ENCODE results near the gene PHF20.
"Not testable (repeated sequence)": the region's sequence is repeated elsewhere in the genome, so short reads cannot be mapped to it uniquely, and the experiment has no call there.

The PHF20 gene

GRCh38 chr20:35776513-35777101 is 4.8 kb downstream of the PHF20 start:
- DNase-seq (ENCODE audit: low spot score) = no peak

DNA sequence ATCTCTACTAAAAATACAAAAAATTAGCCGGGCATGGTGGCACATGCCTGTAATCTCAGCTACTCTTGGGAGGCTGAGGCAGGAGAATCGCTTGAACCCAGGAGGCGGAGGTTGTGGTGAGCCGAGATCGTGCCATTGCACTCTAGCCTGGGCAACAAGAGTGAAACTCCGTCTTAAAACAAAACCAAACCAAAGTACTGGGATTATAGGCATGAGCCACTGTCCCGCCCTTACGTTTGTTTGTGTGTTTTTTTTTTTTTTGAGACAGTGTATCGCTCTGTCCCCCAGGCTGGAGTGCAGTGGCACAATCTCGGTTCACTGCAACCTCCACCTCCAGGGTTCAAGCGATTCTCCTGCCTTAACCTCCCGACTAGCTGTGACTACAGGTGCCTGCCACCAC is 12.0 kb downstream of the PHF20 start:
- not testable (repeated sequence) for DNase-seq (ENCODE audit: low spot score)

GRCh38 chr20:35785541-35785940 is 13.7 kb downstream of the PHF20 start:
- not testable (repeated sequence) for DNase-seq (ENCODE audit: low spot score)

- no peak for DNase-seq (ENCODE audit: low spot score)
Measured at GRCh38 chr20:35788796-35789195, 17.0 kb downstream of the PHF20 start.

DNA sequence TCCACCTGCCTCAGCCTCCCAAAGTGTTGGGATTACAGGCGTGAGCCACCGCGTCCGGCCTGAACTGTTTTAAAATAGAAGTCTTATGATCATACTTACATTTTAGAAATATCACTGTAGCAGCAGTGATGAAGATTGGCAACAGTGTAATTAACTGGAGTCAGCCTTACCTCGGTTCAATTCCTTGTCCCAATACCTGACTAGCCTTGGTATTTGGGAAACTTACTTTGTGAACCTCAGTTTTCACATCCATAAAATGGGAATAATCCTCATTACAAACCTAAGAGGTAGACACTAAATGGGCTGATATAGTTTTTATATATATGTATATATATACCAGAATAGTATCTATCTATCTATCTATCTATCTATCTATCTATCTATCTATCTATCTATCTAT is 19.3 kb downstream of the PHF20 start:
- DNase-seq (ENCODE audit: low spot score) = no peak

- DNase-seq (ENCODE audit: low spot score) = no peak
Measured at GRCh38 chr20:35791821-35792220, 20.0 kb downstream of the PHF20 start.

DNA sequence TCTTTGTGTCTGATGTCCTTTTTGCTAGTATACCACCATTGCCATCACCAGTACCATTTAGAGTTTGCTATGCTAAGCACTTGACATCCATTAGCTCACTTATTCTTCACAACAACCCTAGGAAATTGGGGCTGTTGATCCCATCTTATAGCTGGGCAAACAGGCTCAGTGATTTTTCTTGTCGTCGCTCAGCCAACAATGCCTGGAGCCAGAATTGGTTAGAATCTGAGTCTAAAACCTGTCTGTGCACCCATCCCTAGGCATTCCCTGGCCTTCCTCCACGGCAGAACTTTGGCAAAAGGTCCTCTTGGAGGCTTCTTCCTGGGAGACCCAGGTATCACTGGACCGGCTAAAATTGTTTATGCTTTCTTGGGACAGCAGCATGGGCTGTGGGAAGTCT is 20.9 kb downstream of the PHF20 start:
- no peak for DNase-seq (ENCODE audit: low spot score)

DNA sequence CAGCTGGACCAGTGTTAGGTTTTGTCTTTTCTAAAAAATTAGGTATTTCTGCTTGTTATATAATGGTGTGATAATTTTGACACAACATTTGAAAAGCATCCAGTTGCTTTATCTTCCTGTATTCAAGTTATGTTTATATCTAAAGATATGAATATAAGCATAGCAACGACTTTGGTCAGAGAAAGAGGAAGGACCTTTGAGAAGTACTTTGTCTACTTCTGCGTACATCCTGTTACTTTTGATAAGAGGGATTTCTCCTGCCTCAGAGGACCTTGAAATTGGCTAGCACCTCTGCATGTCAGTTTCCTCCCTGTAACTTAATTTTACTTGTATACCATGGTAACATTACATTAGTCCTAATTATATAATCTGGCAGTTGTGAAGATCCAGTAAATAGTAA is 24.8 kb downstream of the PHF20 start:
- peak; percentile 35 for DNase-seq (ENCODE audit: low spot score)

GRCh38 chr20:35801865-35802264 is 30.1 kb downstream of the PHF20 start:
- DNase-seq (ENCODE audit: low spot score) = no peak

DNA sequence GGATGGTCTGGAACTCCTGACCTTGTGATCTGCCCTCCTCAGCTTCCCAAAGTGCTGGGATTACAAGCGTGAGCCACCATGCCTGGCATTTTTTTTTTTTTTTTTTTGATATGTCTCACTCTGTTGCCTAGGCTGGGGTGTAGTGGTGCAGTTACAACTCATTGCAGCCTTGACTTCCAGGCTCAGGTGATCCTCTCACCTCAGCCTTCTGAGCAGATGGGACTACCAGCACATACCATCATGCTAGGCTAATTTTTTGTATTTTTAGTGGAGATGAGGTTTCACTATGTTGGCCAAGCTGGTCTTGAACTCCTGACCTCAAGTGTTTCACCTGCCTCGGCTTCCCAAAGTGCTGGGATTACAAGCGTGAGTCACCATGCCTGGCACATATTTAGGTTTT is 34.3 kb downstream of the PHF20 start:
- DNase-seq (ENCODE audit: low spot score) = no peak

DNA sequence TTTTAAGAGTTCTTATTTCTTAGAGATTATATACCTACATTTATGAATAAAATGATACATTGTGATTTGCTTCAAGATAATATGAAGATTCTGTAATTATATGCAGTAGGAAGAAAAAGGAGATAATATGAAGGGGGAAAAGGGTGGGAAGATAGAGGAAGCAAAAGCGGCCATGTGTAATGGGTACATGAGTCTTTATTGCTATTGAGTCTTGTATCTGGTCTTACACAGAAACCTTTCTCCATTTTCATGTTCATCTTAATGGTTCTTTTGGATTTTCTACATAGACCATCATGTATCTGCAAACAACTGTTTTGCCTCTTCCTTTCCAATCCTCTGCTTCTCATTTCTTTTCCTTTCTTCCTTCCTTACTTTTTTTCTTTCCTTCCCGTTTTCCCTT is 36.1 kb downstream of the PHF20 start:
- no peak for DNase-seq (ENCODE audit: low spot score)

DNA sequence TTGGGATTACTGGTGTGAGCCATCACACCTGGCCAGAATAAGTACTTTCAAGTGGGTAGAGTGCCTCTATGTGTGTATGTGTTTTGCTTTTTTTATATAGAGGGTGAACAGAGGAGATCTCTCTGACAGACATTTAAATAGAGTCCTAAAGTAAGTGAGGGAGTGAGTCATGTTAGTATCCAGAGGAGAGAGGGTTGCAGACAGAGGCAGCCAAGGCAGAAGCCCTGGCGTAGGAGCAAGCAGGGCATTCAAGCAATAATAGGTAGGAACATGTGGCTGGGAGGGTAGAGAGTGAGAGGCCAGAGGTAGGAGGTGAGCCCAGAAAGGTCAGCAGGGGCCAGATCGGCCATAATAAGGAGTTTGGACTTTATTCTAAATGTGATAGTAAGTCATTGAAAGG is 48.9 kb downstream of the PHF20 start:
- DNase-seq (ENCODE audit: low spot score) = no peak

GRCh38 chr20:35821807-35822242 is 50.0 kb downstream of the PHF20 start:
- no peak for DNase-seq (ENCODE audit: low spot score)

- no peak for DNase-seq (ENCODE audit: low spot score)
Measured at GRCh38 chr20:35823147-35823546, 51.3 kb downstream of the PHF20 start.

- DNase-seq (ENCODE audit: low spot score) = no peak
Measured at GRCh38 chr20:35823937-35824336, 52.1 kb downstream of the PHF20 start.

GRCh38 chr20:35826397-35826998 is 54.7 kb downstream of the PHF20 start:
- no peak for DNase-seq (ENCODE audit: low spot score)

DNA sequence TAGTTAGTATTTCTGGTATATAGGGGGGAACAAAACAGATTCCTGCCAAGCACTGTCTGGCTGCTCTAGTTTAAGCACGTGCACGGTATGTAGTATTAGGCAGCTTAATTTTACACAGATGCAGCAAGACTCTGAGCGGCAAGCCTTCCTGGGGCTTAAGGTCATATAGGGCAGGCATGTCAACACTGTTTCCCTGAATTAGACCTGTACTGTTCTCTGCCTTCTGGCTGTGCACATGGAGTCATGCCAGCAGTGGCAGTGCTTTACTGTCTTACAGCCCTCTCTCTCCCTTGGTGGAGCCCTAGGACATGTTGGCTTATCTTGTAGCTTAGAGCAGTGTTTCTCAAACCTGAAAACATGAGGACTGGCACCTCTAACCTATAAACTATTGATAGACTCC is 56.6 kb downstream of the PHF20 start:
- DNase-seq (ENCODE audit: low spot score) = no peak

- no peak for DNase-seq (ENCODE audit: low spot score)
Measured at GRCh38 chr20:35828916-35829315, 57.1 kb downstream of the PHF20 start.

GRCh38 chr20:35830264-35830663 is 58.4 kb downstream of the PHF20 start:
- no peak for DNase-seq (ENCODE audit: low spot score)

DNA sequence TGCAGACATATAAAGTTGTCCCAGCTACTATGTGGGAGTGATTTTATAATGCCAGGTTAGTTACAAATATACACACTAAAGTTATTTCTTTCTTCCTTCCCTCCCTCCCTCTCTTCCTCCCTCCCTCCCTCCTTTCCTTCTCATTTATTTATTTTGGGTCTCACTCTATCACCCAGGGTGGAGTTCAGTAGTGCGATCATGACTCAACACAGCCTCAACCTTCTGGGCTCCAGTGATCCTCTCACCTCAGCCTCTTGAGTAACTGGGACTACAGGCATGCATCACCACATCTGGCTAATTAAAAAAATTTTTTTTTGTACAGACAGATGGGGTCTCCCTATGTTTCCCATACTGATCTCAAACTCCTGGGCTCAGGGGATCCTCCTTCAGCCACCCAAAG is 59.2 kb downstream of the PHF20 start:
- no peak for DNase-seq (ENCODE audit: low spot score)

DNA sequence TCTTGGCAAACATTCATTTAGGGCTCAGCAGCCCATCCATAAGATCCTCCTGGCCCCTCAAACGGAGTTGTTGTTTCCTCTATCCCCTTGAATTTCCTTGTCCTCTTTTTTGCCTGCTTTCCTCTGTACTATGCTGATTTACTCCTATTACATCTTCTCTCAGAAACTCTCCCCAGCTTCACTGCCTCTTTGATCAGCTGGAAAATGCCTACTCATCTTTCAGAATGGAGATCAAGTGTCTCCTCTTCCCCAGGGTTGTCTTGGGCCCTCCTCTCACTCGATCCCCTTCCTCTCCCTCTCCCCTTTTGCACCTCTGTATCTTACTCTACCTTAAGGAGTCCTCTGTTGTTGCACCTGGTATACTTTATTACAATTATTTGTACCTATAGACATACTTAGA is 60.2 kb downstream of the PHF20 start:
- DNase-seq (ENCODE audit: low spot score) = no peak

DNA sequence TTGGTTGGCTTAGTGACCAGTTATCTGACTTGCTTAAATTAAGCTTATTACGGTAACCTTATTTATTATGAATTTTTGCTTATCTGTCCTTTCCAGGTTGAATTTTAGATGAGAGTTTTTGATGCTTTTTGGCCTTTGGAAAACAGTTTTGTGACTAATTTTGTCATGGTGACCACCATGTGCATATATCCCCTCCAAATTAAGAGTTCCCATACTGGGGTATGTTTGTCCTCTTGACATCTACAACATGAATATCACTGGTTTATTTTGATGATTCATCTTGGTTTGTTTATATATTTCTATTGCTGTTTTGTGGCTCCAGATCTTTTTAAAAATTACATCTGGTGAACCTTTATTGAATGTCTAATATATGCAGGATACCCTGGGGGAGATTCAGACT is 61.4 kb downstream of the PHF20 start:
- DNase-seq (ENCODE audit: low spot score) = no peak

GRCh38 chr20:35837577-35838195 is 65.9 kb downstream of the PHF20 start:
- no peak for DNase-seq (ENCODE audit: low spot score)

GRCh38 chr20:35838205-35838604 is 66.4 kb downstream of the PHF20 start:
- no peak for DNase-seq (ENCODE audit: low spot score)
